B cell (primary cell): ENCODE measurements around the gene PALLD. TPM values are rescaled to one million over a fixed set of nuclear protein-coding genes. Genes with fewer than 3 reads are reported as not detected.

Source experiments
- ATAC-seq: fragments of 200-7000 bp; cut with Tn5 transposase; one replicate; pipeline ENCODE4 v1.10.0; 2021; ENCODE audit warnings: low read depth, mild to moderate bottlenecking, moderate number of reproducible peaks, moderate library complexity
- CTCF ChIA-PET: fragments of 350-600 bp; sonication (Branson Sonifier 250); formaldehyde crosslinking; loops from one replicate; lab custom pipeline; 2021; ENCODE audit warnings: antibody characterized with exemption, inconsistent platforms; lab: Charles Lee
- POLR2A ChIA-PET: fragments of 350-600 bp; sonication (Branson Sonifier 250); formaldehyde crosslinking; loops from one replicate; lab custom pipeline; 2021; ENCODE audit warnings: antibody characterized with exemption; lab: Charles Lee
- DNase-seq: peaks from one replicate; pipeline ENCODE4 v3.0.0; 2013
- H2AFZ ChIP-seq: 2 replicates; pipeline ENCODE4 v1.6.1; 2012; ENCODE audit warnings: mild to moderate bottlenecking, low read depth, low read length; ENCODE audit not compliant: insufficient read depth, poor library complexity, severe bottlenecking
- H3K27ac ChIP-seq, 2 donors: 1 replicate in 1 of 2; 2 replicates in 1 of 2; pipeline ENCODE4 v1.5.1; 2012 to 2013; ENCODE audit warnings: low read length in 2 of 2, mild to moderate bottlenecking in 2 of 2, moderate library complexity in 1 of 2
- H3K27me3 ChIP-seq, 4 experiments: fragments of 200-600 bp in 1 of 4; sonication (generic) in 1 of 4; replicated peaks in 1 of 4; 1 replicate in 2 of 4; 2 replicates in 2 of 4; pipeline versions ENCODE4 v1.6.1 to v1.7.0; 2013 to 2016; ENCODE audit warnings: low read length in 3 of 4, mild to moderate bottlenecking in 2 of 4, mixed read lengths in 1 of 4, moderate library complexity in 1 of 4; ENCODE audit not compliant: insufficient read depth in 4 of 4, control insufficient read depth in 3 of 4; ENCODE audit errors: control extremely low read depth in 1 of 4
- H3K36me3 ChIP-seq, 2 experiments: replicated peaks in 1 of 2; 1 replicate in 1 of 2; 2 replicates in 1 of 2; pipeline versions ENCODE4 v1.6.1 to v1.7.1; 2013; ENCODE audit warnings: low read length in 1 of 2; ENCODE audit not compliant: insufficient read depth in 2 of 2, control insufficient read depth in 1 of 2; ENCODE audit errors: control extremely low read depth in 1 of 2, extremely low read depth in 1 of 2
- H3K4me1 ChIP-seq, 2 donors: fragments of 200-600 bp in 1 of 2; sonication (generic) in 1 of 2; 1 replicate in 1 of 2; 2 replicates in 1 of 2; pipeline versions ENCODE4 v1.5.1 to v1.6.1; 2013 to 2017; ENCODE audit warnings: low read length in 2 of 2; ENCODE audit not compliant: control insufficient read depth in 2 of 2, insufficient read depth in 2 of 2
- H3K4me2 ChIP-seq: replicated peaks from 2 replicates; pipeline ENCODE3; 2012; ENCODE audit warnings: mild to moderate bottlenecking, low read depth, low read length; ENCODE audit not compliant: poor library complexity, severe bottlenecking
- H3K4me3 ChIP-seq, 5 experiments: fragments of 200-600 bp in 1 of 5; sonication (generic) in 1 of 5; 1 replicate in 3 of 5; 2 replicates in 2 of 5; pipeline versions ENCODE4 v1.5.1 to v1.7.0; 2011 to 2016; ENCODE audit warnings: low read length in 4 of 5, mild to moderate bottlenecking in 4 of 5, low read depth in 2 of 5, control low read depth in 1 of 5, moderate library complexity in 1 of 5; ENCODE audit not compliant: insufficient read depth in 1 of 5; ENCODE audit errors: control extremely low read depth in 1 of 5, extremely low read depth in 1 of 5
- H3K79me2 ChIP-seq: fragments of 200-600 bp; sonication (generic); one replicate; pipeline ENCODE4 v1.6.0; 2016; ENCODE audit warnings: low read length; ENCODE audit not compliant: control insufficient read depth, insufficient read depth
- H3K9ac ChIP-seq: fragments of 200-600 bp; sonication (generic); 2 replicates; pipeline ENCODE4 v1.6.1; 2017; ENCODE audit warnings: mild to moderate bottlenecking, low read length, moderate library complexity
- H3K9me3 ChIP-seq, 3 donors: one replicate each; pipeline versions ENCODE4 v1.6.1 to v1.7.1; 2013; ENCODE audit warnings: low read length in 2 of 3; ENCODE audit not compliant: control insufficient read depth in 2 of 3, insufficient read depth in 1 of 3; ENCODE audit errors: control extremely low read depth in 1 of 3
- H4K20me1 ChIP-seq: 2 replicates; pipeline ENCODE4 v1.6.0; 2012; ENCODE audit warnings: mild to moderate bottlenecking, low read length; ENCODE audit not compliant: insufficient read depth, control insufficient read depth, poor library complexity, severe bottlenecking
- H3K27ac Mint-ChIP-seq: one replicate; pipeline ENCODE4 v1.8.0; 2021; ENCODE audit warnings: mixed read lengths
- H3K27me3 Mint-ChIP-seq: one replicate; pipeline ENCODE4 v1.8.0; 2021; ENCODE audit warnings: mixed read lengths
- H3K4me1 Mint-ChIP-seq: one replicate; pipeline ENCODE4 v1.8.0; 2021; ENCODE audit warnings: mixed read lengths
- H3K4me3 Mint-ChIP-seq: one replicate; pipeline ENCODE4 v1.8.0; 2021; ENCODE audit warnings: mixed read lengths
- H3K9me3 Mint-ChIP-seq: one replicate; pipeline ENCODE4 v1.8.0; 2022; ENCODE audit warnings: mixed read lengths; ENCODE audit not compliant: insufficient read depth
- CTCF ChIP-seq: fragments of 200-600 bp; IDR thresholded peaks from one replicate; pipeline ENCODE4 v1.8.0; 2022; ENCODE audit warnings: antibody characterized with exemption, mild to moderate bottlenecking
- EZH2 ChIP-seq: IDR thresholded peaks from 2 replicates; pipeline ENCODE4 v1.6.1; 2012; ENCODE audit warnings: borderline replicate concordance, low read depth, mild to moderate bottlenecking, moderate library complexity, low read length; ENCODE audit not compliant: insufficient read depth, poor library complexity, severe bottlenecking
- WGBS: methylation state at CpG from one replicate; pipeline ENCODE4 v1.1.5; 2013; ENCODE audit warnings: missing lambda C conversion rate; ENCODE audit not compliant: insufficient coverage; 5-methylcytosine and 5-hydroxymethylcytosine counted together
- intact Hi-C: fragments of 100-400 bp; cut with micrococcal nuclease; formaldehyde crosslinking; loops from one replicate; pipeline ENCODE4 v1.10.0; 2022
- polyA plus RNA-seq: library from polyadenylated mRNA; depleted of rRNA; stranded (reverse); fragments of >200 nt; gene quantifications from 2 replicates; pipeline ENCODE4 v1.2.3, GENCODE V29; 2012
- total RNA-seq, 2 donors: library from RNA; stranded (reverse); fragments of 120-200 nt in 1 of 2; gene quantifications; 1 replicate in 1 of 2; 2 replicates in 1 of 2; pipeline versions ENCODE4 v1.2.3 to v1.2.4, GENCODE V29; 2013 to 2022

Gene PALLD
- total and polyA plus RNA-seq, 2 donors (not counting 1 experiment from before 2014, with no cell fraction given), result 0.63 to 0.71 TPM

GRCh38 chr4:168558599-168558998 is 61.7 kb downstream of the PALLD start:
- Histone ChIP-seq H3K36me3 (no peaks in the 10 kb centered on the region), H4K20me1 (no peaks in the 10 kb centered on the region), H3K27me3 (no peaks in the 10 kb centered on the region), H3K27ac (no peak overlapping the region), H3K4me2 (no peak overlapping the region), H3K9me3 (no peaks in the 10 kb centered on the region), H3K4me3 (no peak overlapping the region), H3K79me2 (no peaks in the 10 kb centered on the region), H2AFZ (no peak overlapping the region), H3K9ac (no peak overlapping the region), H3K4me1 (no peaks in the 10 kb centered on the region)
- no peaks in the 10 kb centered on the region for H3K9me3 Mint-ChIP-seq
- intact Hi-C loops, result no loop called here
- H3K4me3 Mint-ChIP-seq, result no peak overlapping the region
- H3K27ac Mint-ChIP-seq, result no peak overlapping the region
- WGBS, result no CpG with 5 or more reads among the region's 1 CpG
- ATAC-seq (no peak), DNase-seq (no peak)
- TF ChIP-seq EZH2 (no peak), CTCF (no peak)
- POLR2A ChIA-PET, result no interaction called here
- H3K4me1 Mint-ChIP-seq, result no peaks in the 10 kb centered on the region
- CTCF ChIA-PET, result no interaction called here
- H3K27me3 Mint-ChIP-seq, result peaks cover 20% of the 10 kb centered on the region

GRCh38 chr4:168560184-168561180 is 63.6 kb downstream of the PALLD start:
- Mint-ChIP-seq H3K4me3 (no peak overlapping the region), H3K27me3 (peaks cover 24% of the 10 kb centered on the region), H3K4me1 (no peaks in the 10 kb centered on the region), H3K27ac (no peak overlapping the region), H3K9me3 (no peaks in the 10 kb centered on the region)
- no peak overlapping the region for H3K9ac ChIP-seq
- H3K27me3 ChIP-seq, result no peaks in the 10 kb centered on the region
- no peaks in the 10 kb centered on the region for H3K36me3 ChIP-seq
- TF ChIP-seq EZH2, result no peak
- no peak for TF ChIP-seq CTCF
- no peak overlapping the region for H3K4me3 ChIP-seq
- H3K9me3 ChIP-seq, result no peaks in the 10 kb centered on the region
- no peaks in the 10 kb centered on the region for H3K79me2 ChIP-seq
- no peak overlapping the region for H2AFZ ChIP-seq
- H3K27ac ChIP-seq, result no peak overlapping the region
- H3K4me2 ChIP-seq, result no peak overlapping the region
- intact Hi-C loops, result no loop called here
- ChIA-PET CTCF (no interaction called here), POLR2A (no interaction called here)
- DNase-seq (no peak), ATAC-seq (no peak)
- H4K20me1 ChIP-seq, result no peaks in the 10 kb centered on the region
- H3K4me1 ChIP-seq, result no peaks in the 10 kb centered on the region
- WGBS, result 100% methylated on average over 1 of the region's 3 CpGs
